SK-N-SH treated with all-trans-retinoic acid at 6 μM for 48 hours (cell line): ENCODE measurements around the gene IFNA6.

Source experiments
- CREB5 ChIP-seq: fragments of 250-450 bp; sonication (Bioruptor Pico); IDR thresholded peaks from 2 replicates; pipeline ENCODE4 v1.5.1; 2020; ENCODE audit warnings: low read depth, mild to moderate bottlenecking, moderate library complexity
- CSRNP3 ChIP-seq: fragments of 250-450 bp; sonication (Bioruptor Pico); IDR thresholded peaks from 2 replicates; pipeline ENCODE4 v1.5.1; 2021; ENCODE audit warnings: mild to moderate bottlenecking, moderate library complexity
- GLIS3 ChIP-seq: fragments of 250-450 bp; sonication (Bioruptor Pico); IDR thresholded peaks from 2 replicates; pipeline ENCODE4 v1.5.0; 2020; ENCODE audit warnings: mild to moderate bottlenecking, moderate library complexity
- OSR1 ChIP-seq: fragments of 250-450 bp; sonication (Bioruptor Pico); IDR thresholded peaks from 2 replicates; pipeline ENCODE4 v1.8.0; 2022; ENCODE audit warnings: moderate library complexity, mild to moderate bottlenecking, inconsistent platforms
- TSHZ2 ChIP-seq: fragments of 250-450 bp; sonication (Bioruptor Pico); IDR thresholded peaks from 2 replicates; pipeline ENCODE4 v1.5.0; 2020; ENCODE audit warnings: mild to moderate bottlenecking, moderate library complexity

- TF ChIP-seq OSR1 (CRISPR knock-in tag) = no peak
- TF ChIP-seq CSRNP3 (CRISPR knock-in tag) = no peak
- no peak for TF ChIP-seq CREB5 (CRISPR knock-in tag)
- no peak for TF ChIP-seq TSHZ2 (CRISPR knock-in tag)
- TF ChIP-seq GLIS3 (CRISPR knock-in tag) = no peak
These were observed 38.8 kb downstream of the IFNA6 start for GRCh38 chr9:21311889-21312288.
